Endothelial cell of umbilical vein (primary cell): ENCODE measurements around the gene SLC12A7. TPM values are rescaled to one million over a fixed set of nuclear protein-coding genes. Genes with fewer than 3 reads are reported as not detected.

ENCODE experiments used
- BruUV-seq: library from RNA; stranded (reverse); fragments of 400-500 nt; replicated peaks from 2 replicates; lab custom pipeline; 2021; lab: Mats Ljungman, UMichigan
- CTCF ChIA-PET: fragments of 300-600, 350-600 bp; sonication (Branson Sonifier 250); formaldehyde crosslinking; loops from one replicate; lab custom pipeline; 2021; ENCODE audit warnings: antibody characterized with exemption, inconsistent platforms; lab: Charles Lee
- POLR2A ChIA-PET: fragments of 300-600, 350-600 bp; sonication (Branson Sonifier 250); formaldehyde crosslinking; loops from one replicate; lab custom pipeline; 2021; ENCODE audit warnings: antibody characterized with exemption, inconsistent platforms; lab: Charles Lee
- DNase-seq: peaks from one replicate; pipeline ENCODE4 v3.0.0-alpha.2; 2011; ENCODE audit warnings: low read depth, low spot score
- FAIRE-seq: peaks from 2 replicates; lab custom pipeline; 2011; peaks lifted over from hg19 to GRCh38; lab: Jason Lieb, UNC
- H2AFZ ChIP-seq: 2 replicates; pipeline ENCODE4 v1.6.0; 2012; ENCODE audit warnings: low read depth, low read length, control low read depth, inconsistent platforms
- H3K27ac ChIP-seq: 2 replicates; pipeline ENCODE4 v1.5.1; 2011; ENCODE audit warnings: low read depth, mild to moderate bottlenecking, control low read depth, low read length, moderate library complexity; ENCODE audit not compliant: insufficient read depth
- H3K27me3 ChIP-seq, 2 experiments: 2 replicates each; pipeline versions ENCODE4 v1.6.0 to v1.6.1; 2011; ENCODE audit warnings: low read length in 2 of 2, mixed read lengths in 1 of 2; ENCODE audit not compliant: control insufficient read depth in 2 of 2, insufficient read depth in 2 of 2
- H3K36me3 ChIP-seq, 2 experiments: 2 replicates in 1 of 2; 3 replicates in 1 of 2; pipeline ENCODE4 v1.5.1; 2011; ENCODE audit warnings: low read length in 2 of 2, mild to moderate bottlenecking in 1 of 2, moderate library complexity in 1 of 2; ENCODE audit not compliant: control insufficient read depth in 2 of 2, insufficient read depth in 2 of 2; ENCODE audit errors: extremely low read depth in 1 of 2
- H3K4me1 ChIP-seq: 3 replicates; pipeline ENCODE4 v1.5.1; 2011; ENCODE audit warnings: mild to moderate bottlenecking, low read length; ENCODE audit not compliant: control insufficient read depth, insufficient read depth; ENCODE audit errors: extremely low read depth
- H3K4me2 ChIP-seq: 2 replicates; pipeline ENCODE4 v1.6.1; 2011; ENCODE audit warnings: low read length, control low read depth, mixed read lengths; ENCODE audit not compliant: insufficient read depth
- H3K4me3 ChIP-seq, 3 experiments: fragments of 200-600 bp in 1 of 3; sonication (generic), shearing (Covaris generic) in 1 of 3; replicated peaks in 1 of 3; 2 replicates each; pipeline ENCODE4 v1.5.1; 2011 to 2016; ENCODE audit warnings: control low read depth in 3 of 3, low read length in 3 of 3, mild to moderate bottlenecking in 2 of 3, inconsistent platforms in 1 of 3, low read depth in 1 of 3, moderate library complexity in 1 of 3; ENCODE audit not compliant: insufficient read depth in 1 of 3
- H3K79me2 ChIP-seq: 2 replicates; pipeline ENCODE4 v1.6.0; 2012; ENCODE audit warnings: low read length, inconsistent platforms; ENCODE audit not compliant: control insufficient read depth, insufficient read depth
- H3K9ac ChIP-seq: replicated peaks from 2 replicates; pipeline ENCODE3; 2011; ENCODE audit warnings: low read length, control low read depth; ENCODE audit not compliant: insufficient read depth; ENCODE audit errors: extremely low read depth
- H3K9me1 ChIP-seq: replicated peaks from 3 replicates; pipeline ENCODE4 v1.6.0; 2011; ENCODE audit warnings: mild to moderate bottlenecking, low read length; ENCODE audit not compliant: control insufficient read depth, insufficient read depth; ENCODE audit errors: extremely low read depth
- H3K9me3 ChIP-seq: replicated peaks from 2 replicates; pipeline ENCODE4 v1.5.1; 2012; ENCODE audit warnings: low read length, inconsistent platforms; ENCODE audit not compliant: control insufficient read depth, insufficient read depth
- H4K20me1 ChIP-seq: replicated peaks from 2 replicates; pipeline ENCODE3; 2011; ENCODE audit warnings: mild to moderate bottlenecking, low read length; ENCODE audit not compliant: control insufficient read depth, insufficient read depth; ENCODE audit errors: extremely low read depth
- CTCF ChIP-seq, 2 donors: IDR thresholded peaks; 1 replicate in 1 of 2; 2 replicates in 1 of 2; pipeline ENCODE4 v1.5.1; 2011; ENCODE audit warnings: low read length in 2 of 2, mild to moderate bottlenecking in 2 of 2, moderate library complexity in 2 of 2, control low read depth in 1 of 2, inconsistent platforms in 1 of 2, low read depth in 1 of 2; ENCODE audit not compliant: insufficient read depth in 1 of 2; ENCODE audit errors: extremely low read depth in 1 of 2
- EZH2 ChIP-seq: IDR thresholded peaks from 2 replicates; pipeline ENCODE4 v1.6.1; 2012; ENCODE audit warnings: borderline replicate concordance, low read depth, mild to moderate bottlenecking, moderate library complexity, low read length, inconsistent platforms; ENCODE audit not compliant: severe bottlenecking
- FOS ChIP-seq: IDR thresholded peaks from 2 replicates; pipeline ENCODE4 v1.6.1; 2011; ENCODE audit warnings: mild to moderate bottlenecking, low read length, moderate library complexity, borderline replicate concordance; ENCODE audit not compliant: insufficient read depth
- GATA2 ChIP-seq: IDR thresholded peaks from 2 replicates; pipeline ENCODE4 v1.7.0; 2011; ENCODE audit warnings: low read depth, mild to moderate bottlenecking, moderate library complexity, mixed read lengths, low read length; ENCODE audit not compliant: insufficient read length, insufficient read depth
- JUN ChIP-seq: IDR thresholded peaks from 2 replicates; pipeline ENCODE4 v1.6.1; 2011; ENCODE audit warnings: borderline replicate concordance, low read depth; ENCODE audit not compliant: insufficient read length, insufficient read depth
- MYC ChIP-seq: IDR thresholded peaks from one replicate; pipeline ENCODE4 v1.6.1; 2011; ENCODE audit warnings: mild to moderate bottlenecking, low read depth, low read length
- POLR2A ChIP-seq: IDR thresholded peaks from 2 replicates; pipeline ENCODE4 v1.6.1; 2012; ENCODE audit warnings: low read depth, mild to moderate bottlenecking, control low read depth, low read length
- POLR2AphosphoS5 ChIP-seq: IDR thresholded peaks from 2 replicates; pipeline ENCODE4 v1.6.1; 2012; ENCODE audit warnings: low read depth, mild to moderate bottlenecking, control low read depth, low read length, moderate library complexity; ENCODE audit not compliant: insufficient read depth
- dilution Hi-C: fragments of 300-500 bp; cut with MboI; formaldehyde crosslinking; loops from one replicate; pipeline ENCODE4 v1.15.0; 2019; ENCODE audit warnings: low sequenced_read_pairs; ENCODE audit not compliant: extremely low pct_ligation_motif_present
- intact Hi-C: fragments of 100-400 bp; cut with micrococcal nuclease; formaldehyde crosslinking; loops from one replicate; pipeline ENCODE4 v1.10.0; 2022
- polyA plus RNA-seq, 4 experiments: library from polyadenylated mRNA; depleted of rRNA in 3 of 4; stranded (reverse) in 3 of 4; unstranded in 1 of 4; fragments of >200 nt; gene quantifications; 2 replicates each; pipeline versions ENCODE4 v1.2.1 to v1.2.3, GENCODE V29; 2011 to 2012; ENCODE audit warnings: missing spikeins in 1 of 4
- total RNA-seq: library from RNA; stranded (reverse); gene quantifications from 2 replicates; pipeline ENCODE4 v1.2.3, GENCODE V29; 2021
- TF ChIP-seq, protein P1 (sequence below): IDR thresholded peaks from 2 replicates; pipeline ENCODE4 v1.6.1; 2011; ENCODE audit not compliant: insufficient read depth, insufficient read length

Gene SLC12A7
- total and polyA plus RNA-seq, 2 donors (not counting 3 experiments of a cell fraction or from before 2014, with no cell fraction given), result 16.4 to 38.8 TPM

DNA sequence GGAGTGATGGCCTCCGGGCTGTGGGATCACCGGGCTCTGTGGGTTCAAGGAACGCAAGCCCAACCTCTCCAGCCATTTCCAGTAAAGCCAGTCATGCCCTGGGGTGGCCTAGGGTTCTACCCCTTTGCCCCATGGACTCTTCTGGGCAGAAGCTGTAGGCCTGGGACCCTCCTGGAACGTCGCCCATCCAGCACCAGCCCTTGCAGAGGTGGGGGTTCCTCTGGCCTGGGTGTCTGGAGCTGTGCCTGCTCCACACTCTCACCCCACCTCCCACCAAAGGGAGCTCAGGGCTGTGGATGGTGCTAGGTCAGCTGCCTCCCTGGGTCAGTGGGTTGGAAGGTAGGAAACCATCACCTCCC lies 1.4 kb upstream of the SLC12A7 start:
- Histone ChIP-seq H3K4me2 (no peak overlapping the region), H4K20me1 (no peaks in the 10 kb centered on the region), H3K9me1 (no peaks in the 10 kb centered on the region), H3K36me3 (no peaks in the 10 kb centered on the region), H2AFZ (no peak overlapping the region), H3K9ac (no peak overlapping the region), H3K9me3 (no peaks in the 10 kb centered on the region), H3K4me1 (peaks cover 7% of the 10 kb centered on the region), H3K4me3 (no peak overlapping the region), H3K79me2 (peaks cover 10% of the 10 kb centered on the region), H3K27me3 (no peaks in the 10 kb centered on the region), H3K27ac (no peak overlapping the region)
- ChIA-PET CTCF (interaction anchor here (1.3 kb wide), 1 partner anchor 27 kb away, joined by 4 read pairs; no protein-coding TSS in a partner anchor), POLR2A (no interaction called here)
- intact Hi-C loops, result no loop called here
- TF ChIP-seq JUN (no peak), EZH2 (no peak), CTCF (IDR thresholded peaks at IDR 0.05; ENCODE audit: extremely low read depth in 1 of 2, insufficient read depth in 1 of 2, low read depth in 1 of 2, low read length in 2 of 2) (no peak), POLR2AphosphoS5 (no peak)
- dilution Hi-C loops, result no loop called here
- FAIRE-seq (no peak), DNase-seq (no peak)
- BruUV-seq, result no TSS peak

- H3K36me3 ChIP-seq, result no peaks in the 10 kb centered on the region
- no peaks in the 10 kb centered on the region for H4K20me1 ChIP-seq
- no TSS peak for BruUV-seq
- no peak for DNase-seq
- no peak overlapping the region for H3K9ac ChIP-seq
- CTCF ChIA-PET, result no interaction called here
- FAIRE-seq, result no peak
- POLR2A ChIA-PET, result no interaction called here
- H3K27me3 ChIP-seq, result no peaks in the 10 kb centered on the region
- H3K9me3 ChIP-seq, result no peaks in the 10 kb centered on the region
- H3K4me2 ChIP-seq, result no peak overlapping the region
- peaks cover 7% of the 10 kb centered on the region for H3K4me1 ChIP-seq
- dilution Hi-C loops, result no loop called here
- H3K9me1 ChIP-seq, result no peaks in the 10 kb centered on the region
- H2AFZ ChIP-seq, result no peak overlapping the region
- intact Hi-C loops, result no loop called here
- H3K79me2 ChIP-seq, result peaks cover 10% of the 10 kb centered on the region
- no peak overlapping the region for H3K27ac ChIP-seq
- TF ChIP-seq GATA2, result no peak
- TF ChIP-seq FOS, result no peak
- no peak for TF ChIP-seq POLR2A
- TF ChIP-seq CTCF (IDR thresholded peaks at IDR 0.05; ENCODE audit: extremely low read depth in 1 of 2, insufficient read depth in 1 of 2, low read depth in 1 of 2, low read length in 2 of 2), result no peak
- TF ChIP-seq POLR2AphosphoS5, result no peak
- TF ChIP-seq, protein P1, sequence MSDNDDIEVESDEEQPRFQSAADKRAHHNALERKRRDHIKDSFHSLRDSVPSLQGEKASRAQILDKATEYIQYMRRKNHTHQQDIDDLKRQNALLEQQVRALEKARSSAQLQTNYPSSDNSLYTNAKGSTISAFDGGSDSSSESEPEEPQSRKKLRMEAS, result no peak
- TF ChIP-seq JUN, result no peak
- TF ChIP-seq MYC, result no peak
- no peak for TF ChIP-seq EZH2
- H3K4me3 ChIP-seq, result no peak overlapping the region
Measured at GRCh38 chr5:1112596-1113331, 901 bp upstream of the SLC12A7 start.
